Peyer's patch (tissue), 4 donors: ENCODE data around the gene ZNF814. TPM values are rescaled to one million over a fixed set of nuclear protein-coding genes. Genes with fewer than 3 reads are reported as not detected.
"Not testable (repeated sequence)": the region's sequence is repeated elsewhere in the genome, so short reads cannot be mapped to it uniquely, and the experiment has no call there.

Experiments
- DNase-seq, 3 donors: peaks; one replicate each; pipeline ENCODE4 v3.0.0-alpha.2; 2017 to 2019
- H3K27ac ChIP-seq, 4 donors: fragments of 200-600 bp; sonication (generic); one replicate each; pipeline ENCODE4 v1.5.1; 2016 to 2019
- H3K27me3 ChIP-seq, 2 donors: fragments of 200-600 bp; sonication (generic); one replicate each; pipeline ENCODE4 v1.5.1; 2019
- H3K36me3 ChIP-seq, 3 donors: fragments of 200-600 bp; sonication (generic); one replicate each; pipeline ENCODE4 v1.5.1; 2016 to 2019
- H3K4me1 ChIP-seq, 4 donors: fragments of 200-600 bp; sonication (generic); one replicate each; pipeline ENCODE4 v1.5.1; 2016 to 2019
- H3K4me3 ChIP-seq, 4 donors: fragments of 200-600 bp; sonication (generic); 1 replicate in 3 of 4; 2 replicates in 1 of 4; pipeline ENCODE4 v1.5.1; 2016 to 2019; ENCODE audit warnings: mild to moderate bottlenecking in 1 of 4
- H3K9me3 ChIP-seq, 4 donors: fragments of 200-600 bp; sonication (generic); one replicate each; pipeline ENCODE4 v1.5.1; 2016 to 2019; ENCODE audit warnings: mild to moderate bottlenecking in 1 of 4
- CTCF ChIP-seq, 6 experiments: fragments of 450-650 bp in 4 of 6; fragments of 200-600 bp in 2 of 6; sonication (generic) in 1 of 6; IDR thresholded peaks; one replicate each; pipeline ENCODE4 v1.5.1; 2017 to 2019; ENCODE audit warnings: antibody characterized with exemption in 6 of 6, mild to moderate bottlenecking in 3 of 6, moderate library complexity in 1 of 6
- POLR2A ChIP-seq, 2 donors: fragments of 450-650 bp; IDR thresholded peaks; one replicate each; pipeline ENCODE4 v1.5.1; 2017; ENCODE audit warnings: antibody characterized with exemption in 2 of 2, mild to moderate bottlenecking in 2 of 2, moderate library complexity in 2 of 2
- total RNA-seq, 4 donors: library from RNA; depleted of rRNA; stranded (reverse); fragments of >200 nt; gene quantifications; one replicate each; pipeline ENCODE4 v1.1.0, GENCODE V29; 2016

Gene ZNF814
- total RNA-seq, 4 donors from 2014 or later: 15.9 to 49.5 (median 30.8) TPM

DNA sequence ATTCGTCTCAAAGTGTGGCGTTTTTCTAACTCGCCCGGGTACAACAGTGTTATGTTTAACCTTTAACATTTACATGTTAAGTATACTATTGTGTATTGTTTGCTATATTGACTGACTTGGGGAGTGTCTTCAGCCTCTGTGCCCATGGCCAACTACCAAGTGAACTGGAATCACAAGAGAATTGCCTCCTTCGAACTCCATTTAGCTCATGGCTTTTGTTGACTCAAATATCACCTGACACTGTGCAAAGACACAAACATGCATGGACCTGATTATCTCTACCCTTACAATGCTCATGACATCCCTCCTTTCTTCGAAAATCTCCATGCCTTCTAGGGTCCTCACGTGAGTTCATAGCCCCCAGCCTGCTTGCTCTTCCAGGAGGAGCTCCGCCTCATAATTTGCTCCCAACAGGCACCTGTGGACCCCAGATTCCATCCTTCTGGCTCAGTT, 704 bp downstream of the ZNF814 start:
- Histone ChIP-seq H3K27ac (peak overlapping the region; percentile 56 to 84 (median 71)), H3K4me3 (peak overlapping the region; percentile 63 to 74 (median 69)), H3K36me3 (peaks cover 0 to 20% (median 0%) of the 10 kb centered on the region in 3 donors), H3K4me1 (peaks cover 0 to 7% (median 0%) of the 10 kb centered on the region in 4 donors), H3K9me3 (peaks cover 0 to 20% (median 0%) of the 10 kb centered on the region in 4 donors), H3K27me3 (no peaks in the 10 kb centered on the region)
- TF ChIP-seq CTCF (IDR thresholded peaks at IDR 0.05): no peak
- no peak for TF ChIP-seq POLR2A (IDR thresholded peaks at IDR 0.05)
- DNase-seq: no peak

DNA sequence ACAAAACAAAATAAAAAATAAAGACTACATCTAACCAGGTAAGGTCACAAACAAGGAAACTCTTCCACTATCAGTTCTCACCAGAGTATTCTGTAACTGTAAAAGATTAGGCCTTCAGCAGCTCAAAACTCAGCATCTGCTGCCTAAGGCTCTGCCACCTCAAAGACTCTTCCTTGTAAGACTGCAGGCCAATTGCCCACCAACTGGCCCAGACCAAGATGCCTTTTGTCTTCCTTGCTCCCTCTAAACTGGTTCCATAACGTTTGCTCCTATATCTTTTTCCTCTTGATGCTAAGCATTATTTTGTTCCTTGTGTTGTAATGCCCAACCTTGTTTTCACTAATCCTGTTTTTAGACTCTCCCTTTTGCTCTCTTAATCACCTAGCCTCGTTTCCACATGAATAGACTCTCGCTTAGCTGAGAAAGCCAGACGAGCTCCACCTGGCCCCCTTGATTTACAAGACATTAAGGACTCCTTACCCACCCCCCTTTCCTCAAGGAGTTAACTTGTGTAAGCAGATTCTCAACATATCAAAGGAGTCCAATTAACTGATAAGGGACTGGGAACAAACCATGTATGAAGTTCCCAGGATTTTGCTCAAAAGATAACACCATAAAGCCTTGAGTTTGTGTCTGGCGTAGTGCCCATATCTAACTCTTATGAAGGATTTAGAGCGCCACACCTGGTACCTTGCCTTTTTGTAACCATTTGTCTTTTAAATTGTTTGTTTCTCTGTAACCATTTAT, 1.5 kb downstream of the ZNF814 start:
- H3K9me3 ChIP-seq: peaks cover 0 to 23% (median 0%) of the 10 kb centered on the region in 4 donors
- H3K4me3 ChIP-seq: peak overlapping the region in 2 of 4 donors; percentile 67 to 74
- no peak for TF ChIP-seq CTCF (IDR thresholded peaks at IDR 0.05)
- TF ChIP-seq POLR2A (IDR thresholded peaks at IDR 0.05): no peak
- no peak for DNase-seq
- H3K4me1 ChIP-seq: peaks cover 0 to 7% (median 0%) of the 10 kb centered on the region in 4 donors
- H3K27me3 ChIP-seq: no peaks in the 10 kb centered on the region
- no peak overlapping the region for H3K27ac ChIP-seq
- peaks cover 0 to 25% (median 0%) of the 10 kb centered on the region in 3 donors for H3K36me3 ChIP-seq

DNA sequence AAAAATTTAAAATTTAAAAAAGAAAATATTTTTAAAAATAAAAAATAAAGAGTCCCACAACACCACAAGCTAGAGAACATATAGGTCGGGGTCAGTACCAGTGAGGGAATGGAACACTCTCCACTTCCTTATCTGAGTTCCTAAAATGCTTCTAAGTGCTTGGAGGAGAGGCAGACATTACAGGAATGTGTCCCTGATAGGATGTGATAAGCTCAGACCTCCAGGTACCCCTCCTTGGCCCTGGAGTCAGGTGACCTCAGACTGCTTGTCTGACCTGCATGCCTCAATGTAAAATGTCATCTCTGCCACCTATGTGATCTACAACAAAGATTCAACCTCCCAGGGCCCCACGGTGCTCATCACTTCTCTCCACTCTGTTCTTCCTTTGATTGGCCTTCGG, 2.8 kb downstream of the ZNF814 start:
- H3K4me3 ChIP-seq: no peak overlapping the region
- peaks cover 0 to 7% (median 0%) of the 10 kb centered on the region in 4 donors for H3K4me1 ChIP-seq
- H3K36me3 ChIP-seq: peaks cover 0 to 25% (median 0%) of the 10 kb centered on the region in 3 donors
- TF ChIP-seq CTCF (IDR thresholded peaks at IDR 0.05): no peak
- no peak for TF ChIP-seq POLR2A (IDR thresholded peaks at IDR 0.05)
- no peak overlapping the region for H3K27ac ChIP-seq
- H3K27me3 ChIP-seq: no peaks in the 10 kb centered on the region
- H3K9me3 ChIP-seq: peaks cover 0 to 23% (median 0%) of the 10 kb centered on the region in 4 donors
- no peak for DNase-seq

GRCh38 chr19:57873883-57874799, 14.7 kb downstream of the ZNF814 start:
- H3K9me3 ChIP-seq: peaks cover 0 to 84% (median 13%) of the 10 kb centered on the region in 4 donors

GRCh38 chr19:57872450-57872849, 16.4 kb downstream of the ZNF814 start:
- DNase-seq: no peak
- no peak overlapping the region for H3K4me3 ChIP-seq
- no peaks in the 10 kb centered on the region for H3K4me1 ChIP-seq
- no peak overlapping the region for H3K27ac ChIP-seq
- H3K9me3 ChIP-seq: peaks cover 0 to 87% (median 17%) of the 10 kb centered on the region in 4 donors
- peaks cover 0 to 50% (median 0%) of the 10 kb centered on the region in 3 donors for H3K36me3 ChIP-seq
- H3K27me3 ChIP-seq: no peaks in the 10 kb centered on the region
- TF ChIP-seq POLR2A (IDR thresholded peaks at IDR 0.05) (no peak), CTCF (IDR thresholded peaks at IDR 0.05) (no peak)

More at GRCh38 chr19:57873883-57874799, 14.7 kb downstream of the ZNF814 start:
- H3K4me1 ChIP-seq, H3K4me3 ChIP-seq, DNase-seq, H3K27me3 ChIP-seq, H3K27ac ChIP-seq: not testable (repeated sequence)
- peaks cover 0 to 49% (median 0%) of the 10 kb centered on the region in 3 donors for H3K36me3 ChIP-seq
